Measurements from ENCODE around the gene TMEM115.

Gene TMEM115

DNA sequence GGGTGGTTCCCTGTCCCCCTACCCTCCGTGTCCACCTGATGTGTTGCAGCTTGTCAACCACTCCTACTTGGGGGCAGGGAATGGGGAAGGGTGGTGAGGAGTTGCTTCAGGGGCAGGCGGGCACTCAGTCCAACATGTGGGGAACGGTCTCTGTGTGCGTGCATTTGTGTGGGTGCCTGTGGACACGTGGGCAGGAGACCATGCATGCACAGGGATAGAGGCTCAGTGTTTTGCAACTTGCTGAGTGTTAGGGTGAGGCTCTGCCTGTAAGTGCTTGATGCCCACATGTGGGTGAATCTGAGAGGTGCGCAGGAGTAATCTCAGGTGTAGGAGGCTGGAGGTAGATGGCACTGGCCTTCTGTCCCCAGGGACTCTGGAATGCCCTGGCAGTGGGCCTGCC, 24.4 kb upstream of the TMEM115 start:
- TF ChIP-seq, protein P1, sequence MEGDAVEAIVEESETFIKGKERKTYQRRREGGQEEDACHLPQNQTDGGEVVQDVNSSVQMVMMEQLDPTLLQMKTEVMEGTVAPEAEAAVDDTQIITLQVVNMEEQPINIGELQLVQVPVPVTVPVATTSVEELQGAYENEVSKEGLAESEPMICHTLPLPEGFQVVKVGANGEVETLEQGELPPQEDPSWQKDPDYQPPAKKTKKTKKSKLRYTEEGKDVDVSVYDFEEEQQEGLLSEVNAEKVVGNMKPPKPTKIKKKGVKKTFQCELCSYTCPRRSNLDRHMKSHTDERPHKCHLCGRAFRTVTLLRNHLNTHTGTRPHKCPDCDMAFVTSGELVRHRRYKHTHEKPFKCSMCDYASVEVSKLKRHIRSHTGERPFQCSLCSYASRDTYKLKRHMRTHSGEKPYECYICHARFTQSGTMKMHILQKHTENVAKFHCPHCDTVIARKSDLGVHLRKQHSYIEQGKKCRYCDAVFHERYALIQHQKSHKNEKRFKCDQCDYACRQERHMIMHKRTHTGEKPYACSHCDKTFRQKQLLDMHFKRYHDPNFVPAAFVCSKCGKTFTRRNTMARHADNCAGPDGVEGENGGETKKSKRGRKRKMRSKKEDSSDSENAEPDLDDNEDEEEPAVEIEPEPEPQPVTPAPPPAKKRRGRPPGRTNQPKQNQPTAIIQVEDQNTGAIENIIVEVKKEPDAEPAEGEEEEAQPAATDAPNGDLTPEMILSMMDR (IDR thresholded peaks at IDR 0.05), result no peak

DNA sequence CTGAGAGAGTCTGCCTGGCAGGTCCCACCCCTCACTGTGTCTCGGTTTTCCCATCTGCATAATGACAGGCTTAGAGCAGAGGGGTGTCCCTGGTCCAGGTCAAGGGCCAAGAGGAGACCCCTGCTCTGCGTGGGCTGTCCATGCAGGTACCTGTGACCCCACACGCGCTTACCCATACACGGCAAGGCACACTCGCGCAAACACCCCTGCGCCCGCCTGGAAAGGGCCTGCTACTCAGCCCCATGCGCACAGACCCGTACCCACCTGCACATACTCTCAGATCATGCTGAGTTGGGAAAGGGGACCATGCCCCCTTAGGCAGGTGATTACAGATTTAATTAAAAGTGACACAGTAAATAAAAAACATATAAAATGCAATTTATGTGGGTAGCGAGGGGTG, 23.4 kb upstream of the TMEM115 start:
- TF ChIP-seq, protein P1 (IDR thresholded peaks at IDR 0.05), result no peak

- TF ChIP-seq, protein P1 (IDR thresholded peaks at IDR 0.05), result no peak
Observed at GRCh38 chr3:50381383-50381782, 22.1 kb upstream of the TMEM115 start.

DNA sequence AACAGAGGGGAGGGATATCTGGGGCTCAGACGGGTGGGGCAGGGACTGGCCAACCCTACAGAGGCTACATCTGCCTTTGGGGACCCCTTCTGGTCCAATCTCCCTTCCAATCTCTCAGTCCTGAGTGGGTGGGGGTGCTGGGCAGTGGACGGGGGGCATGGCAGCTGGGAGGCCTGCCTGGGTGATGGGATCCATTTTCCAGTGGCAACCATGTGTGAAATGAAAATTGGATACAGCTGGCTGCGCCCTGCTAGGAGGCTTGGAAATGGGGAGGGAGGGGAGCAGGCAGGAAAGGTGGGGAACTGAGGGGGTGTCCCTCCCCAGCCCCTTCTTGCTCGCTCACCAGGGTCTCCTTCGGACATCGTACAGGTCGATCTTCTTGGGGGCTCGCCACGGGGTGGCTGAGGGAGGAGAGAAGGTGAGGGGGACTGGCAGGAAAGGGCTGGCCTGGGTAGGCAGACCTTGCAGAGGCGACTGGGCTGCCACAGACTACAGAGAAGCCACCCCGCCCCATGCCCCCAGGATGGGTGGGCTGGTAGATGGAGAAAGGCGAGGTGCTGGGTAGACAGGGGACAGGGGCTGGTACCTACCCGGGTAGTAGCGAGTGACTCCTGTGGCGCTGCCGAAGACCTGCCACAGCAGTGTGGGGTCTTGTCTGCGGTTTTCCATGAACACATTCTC, 21.2 kb upstream of the TMEM115 start:
- TF ChIP-seq, protein P1 (IDR thresholded peaks at IDR 0.05), result no peak

GRCh38 chr3:50378757-50379156, 19.4 kb upstream of the TMEM115 start:
- TF ChIP-seq, protein P1 (IDR thresholded peaks at IDR 0.05), result no peak

- TF ChIP-seq, protein P1 (IDR thresholded peaks at IDR 0.05), result no peak
Observed at GRCh38 chr3:50378024-50378423, 18.7 kb upstream of the TMEM115 start.

DNA sequence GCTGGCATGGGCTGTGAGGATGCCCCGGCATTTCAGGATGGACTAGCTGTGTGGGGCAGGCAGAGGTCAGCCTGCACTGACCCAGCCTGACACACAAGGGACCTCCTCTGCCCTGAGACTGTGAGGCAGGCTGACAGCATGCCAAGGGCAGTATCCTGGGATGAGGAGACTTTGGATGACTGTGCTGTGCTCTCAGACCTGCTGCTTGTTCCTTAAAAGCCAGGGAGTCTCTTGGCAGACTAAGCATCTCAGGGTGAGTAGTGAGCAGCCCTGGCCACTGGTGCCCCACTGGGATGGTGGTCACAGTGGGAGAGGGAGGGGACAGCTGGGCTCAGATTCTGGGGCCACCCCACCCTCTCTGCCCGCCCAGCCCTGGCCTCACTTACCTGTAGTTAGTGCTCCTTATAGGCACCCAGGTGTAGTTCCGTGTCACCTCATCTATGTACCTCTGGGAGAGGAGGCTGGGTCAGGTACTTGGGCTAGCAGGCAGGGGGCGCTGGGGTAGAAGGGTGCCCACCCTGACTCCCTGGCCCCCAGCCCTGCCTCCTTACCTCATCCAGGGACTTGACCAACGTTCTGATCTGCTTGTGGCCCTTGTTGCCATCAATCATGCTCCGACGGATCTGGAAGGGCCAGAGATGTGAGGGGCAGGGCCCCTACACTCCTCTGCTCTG, 16.1 kb upstream of the TMEM115 start:
- TF ChIP-seq, protein P1 (IDR thresholded peaks at IDR 0.05), result no peak
